Activated naive CD8-positive, alpha-beta T cell treated with anti-CD3 and anti-CD28 coated beads, Interleukin-2, amount 50 U/mL, for 24 hours (primary cell): ENCODE results near the gene TRAPPC4.
"Not testable (repeated sequence)": the region's sequence is repeated elsewhere in the genome, so short reads cannot be mapped to it uniquely, and the experiment has no call there.

Experiments used
- ATAC-seq: fragments of 150-1000 bp; cut with Tn5 transposase; one replicate; pipeline ENCODE4 v1.10.0; 2021
- DNase-seq: peaks from one replicate; pipeline ENCODE4 v3.0.0; 2021
- H3K27ac Mint-ChIP-seq: one replicate; pipeline ENCODE4 v1.8.0; 2021; ENCODE audit warnings: mild to moderate bottlenecking, mixed read lengths
- H3K27me3 Mint-ChIP-seq: one replicate; pipeline ENCODE4 v1.8.0; 2021; ENCODE audit warnings: mixed read lengths
- H3K36me3 Mint-ChIP-seq: one replicate; pipeline ENCODE4 v1.8.0; 2021; ENCODE audit warnings: low read depth, mixed read lengths
- H3K4me1 Mint-ChIP-seq: one replicate; pipeline ENCODE4 v1.8.0; 2021; ENCODE audit warnings: mixed read lengths
- H3K4me3 Mint-ChIP-seq: one replicate; pipeline ENCODE4 v1.8.0; 2021; ENCODE audit warnings: mild to moderate bottlenecking, moderate library complexity, mixed read lengths
- H3K9me3 Mint-ChIP-seq: one replicate; pipeline ENCODE4 v1.8.0; 2021; ENCODE audit warnings: mixed read lengths

Gene TRAPPC4, protein sequence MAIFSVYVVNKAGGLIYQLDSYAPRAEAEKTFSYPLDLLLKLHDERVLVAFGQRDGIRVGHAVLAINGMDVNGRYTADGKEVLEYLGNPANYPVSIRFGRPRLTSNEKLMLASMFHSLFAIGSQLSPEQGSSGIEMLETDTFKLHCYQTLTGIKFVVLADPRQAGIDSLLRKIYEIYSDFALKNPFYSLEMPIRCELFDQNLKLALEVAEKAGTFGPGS

GRCh38 chr11:119018074-119018938 is at the start of gene TRAPPC4, which contains the start of gene RPS25:
TSS of gene TRAPPC4 (plus strand) at chr11:119018766. CDS start at chr11:119018796, 30 bp downstream.
TSS of gene RPS25 (minus strand) at chr11:119018343. CDS start at chr11:119018284, 59 bp downstream.
- Mint-ChIP-seq H3K36me3 (peaks cover 75% of the 10 kb centered on the region), H3K4me1 (peaks cover 70% of the 10 kb centered on the region), H3K27me3 (no peaks in the 10 kb centered on the region), H3K27ac (peak within 1 kb of the TSS; percentile 99), H3K4me3 (peak within 1 kb of the TSS; percentile 99), H3K9me3 (no peaks in the 10 kb centered on the region)
- DNase-seq: peak; percentile 94
- peak; percentile 91 for ATAC-seq

DNA sequence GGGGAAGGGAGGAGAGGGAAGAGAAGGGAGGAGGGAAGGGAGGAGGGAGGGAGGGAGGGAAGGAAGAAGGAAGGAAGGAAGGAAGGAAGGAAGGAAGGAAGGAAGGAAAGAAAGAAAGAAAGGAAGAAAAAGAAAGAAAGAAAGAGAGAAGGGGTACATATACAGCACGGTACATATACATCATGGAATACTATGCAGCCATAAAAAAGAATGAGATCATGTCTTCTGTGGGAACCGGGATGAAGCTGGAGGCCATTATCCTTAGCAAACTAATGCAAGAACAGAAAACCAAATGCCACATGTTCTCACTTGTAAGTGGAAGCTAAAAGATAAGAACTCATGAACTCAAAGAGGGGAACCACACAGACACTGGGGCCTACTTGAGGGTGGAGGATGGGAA is 49.1 kb upstream of the TRAPPC4 start:
- not testable (repeated sequence) for ATAC-seq, H3K4me1 Mint-ChIP-seq, H3K36me3 Mint-ChIP-seq, H3K9me3 Mint-ChIP-seq, H3K4me3 Mint-ChIP-seq, DNase-seq, H3K27ac Mint-ChIP-seq
- H3K27me3 Mint-ChIP-seq: peaks cover 19% of the 10 kb centered on the region

DNA sequence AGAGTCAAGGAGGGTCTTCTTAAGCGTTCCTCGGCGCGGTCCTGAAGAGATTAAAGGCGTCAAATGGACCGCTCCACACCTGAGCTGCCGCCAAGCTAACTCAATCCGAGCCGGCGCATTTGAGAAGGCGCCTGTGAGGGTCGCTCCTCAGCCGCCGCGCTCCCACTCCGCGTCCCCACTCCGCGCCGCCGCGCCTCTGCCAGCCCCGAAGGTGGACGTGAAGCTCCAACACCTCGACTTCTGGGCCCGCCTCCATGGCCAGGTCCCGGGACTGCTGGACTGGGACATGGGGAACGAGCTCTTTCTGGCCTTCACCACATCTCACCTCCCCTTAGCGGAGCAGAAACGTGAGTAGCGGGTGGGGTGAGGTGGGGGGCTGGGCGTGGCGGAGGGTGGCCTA is 46.9 kb upstream of the TRAPPC4 start, which contains the start of gene FOXR1:
Gene FOXR1 (plus strand): TSS at position 116 of the 400 bp plus-strand sequence. CDS start 171 bp downstream, at position 287.
- H3K9me3 Mint-ChIP-seq: no peaks in the 10 kb centered on the region
- peak; percentile 20 for ATAC-seq
- H3K27me3 Mint-ChIP-seq: peaks cover 19% of the 10 kb centered on the region
- H3K36me3 Mint-ChIP-seq: no peaks in the 10 kb centered on the region
- no peaks in the 10 kb centered on the region for H3K4me1 Mint-ChIP-seq
- H3K4me3 Mint-ChIP-seq: no peak within 1 kb of the TSS
- no peak within 1 kb of the TSS for H3K27ac Mint-ChIP-seq
- DNase-seq: no peak

GRCh38 chr11:118973985-118974384 is 44.6 kb upstream of the TRAPPC4 start:
- H3K27ac Mint-ChIP-seq: peak overlapping the region; percentile 7
- no peak for DNase-seq
- H3K27me3 Mint-ChIP-seq: peaks cover 15% of the 10 kb centered on the region
- no peaks in the 10 kb centered on the region for H3K4me1 Mint-ChIP-seq
- H3K4me3 Mint-ChIP-seq: no peak overlapping the region
- no peaks in the 10 kb centered on the region for H3K9me3 Mint-ChIP-seq
- H3K36me3 Mint-ChIP-seq: no peaks in the 10 kb centered on the region
- no peak for ATAC-seq

GRCh38 chr11:118975771-118976709 is 42.5 kb upstream of the TRAPPC4 start:
- no peak for ATAC-seq
- H3K4me3 Mint-ChIP-seq: no peak overlapping the region
- no peak overlapping the region for H3K27ac Mint-ChIP-seq
- peaks cover 7% of the 10 kb centered on the region for H3K27me3 Mint-ChIP-seq
- H3K4me1 Mint-ChIP-seq: no peaks in the 10 kb centered on the region
- H3K9me3 Mint-ChIP-seq: no peaks in the 10 kb centered on the region
- no peak for DNase-seq
- H3K36me3 Mint-ChIP-seq: no peaks in the 10 kb centered on the region

- no peak for DNase-seq
- no peak for ATAC-seq
- H3K36me3 Mint-ChIP-seq: no peaks in the 10 kb centered on the region
- no peaks in the 10 kb centered on the region for H3K9me3 Mint-ChIP-seq
- H3K4me1 Mint-ChIP-seq: no peaks in the 10 kb centered on the region
- H3K4me3 Mint-ChIP-seq: no peak overlapping the region
- H3K27me3 Mint-ChIP-seq: no peaks in the 10 kb centered on the region
- H3K27ac Mint-ChIP-seq: no peak overlapping the region
These were observed 39.1 kb upstream of the TRAPPC4 start for GRCh38 chr11:118979434-118979833.

DNA sequence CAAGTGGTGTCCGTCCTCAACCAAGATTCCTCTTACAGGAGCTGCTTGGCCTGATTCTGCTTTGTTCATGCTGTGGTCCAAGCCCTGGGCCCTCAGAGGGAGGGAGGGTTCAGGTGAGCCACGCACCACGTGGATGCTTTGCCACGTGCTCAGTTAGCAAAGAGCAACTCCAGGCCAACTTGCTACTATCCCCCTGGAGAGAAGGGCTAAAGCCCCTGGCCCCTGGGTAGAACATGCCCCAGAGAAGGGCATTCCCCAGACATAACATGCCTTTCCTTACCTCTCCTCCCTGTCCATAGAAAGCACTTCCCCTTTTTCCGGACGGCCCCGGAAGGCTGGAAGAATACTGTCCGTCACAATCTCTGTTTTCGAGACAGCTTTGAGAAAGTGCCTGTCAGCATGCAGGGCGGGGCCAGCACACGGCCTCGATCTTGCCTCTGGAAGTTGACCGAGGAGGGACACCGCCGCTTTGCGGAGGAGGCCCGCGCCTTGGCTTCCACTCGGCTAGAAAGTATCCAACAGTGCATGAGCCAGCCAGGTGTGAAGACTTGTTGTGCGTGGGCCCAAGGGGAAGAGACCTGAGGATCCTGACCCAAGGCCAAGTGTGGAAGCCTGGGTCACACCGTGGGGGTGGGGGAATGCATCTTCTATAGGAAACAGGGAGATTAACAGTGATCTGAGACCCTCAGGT is 38.2 kb upstream of the TRAPPC4 start:
- no peaks in the 10 kb centered on the region for H3K27me3 Mint-ChIP-seq
- no peak for ATAC-seq
- no peak for DNase-seq
- H3K4me3 Mint-ChIP-seq: no peak overlapping the region
- no peaks in the 10 kb centered on the region for H3K9me3 Mint-ChIP-seq
- no peaks in the 10 kb centered on the region for H3K4me1 Mint-ChIP-seq
- H3K27ac Mint-ChIP-seq: no peak overlapping the region
- no peaks in the 10 kb centered on the region for H3K36me3 Mint-ChIP-seq

- H3K36me3 Mint-ChIP-seq, H3K9me3 Mint-ChIP-seq, H3K27ac Mint-ChIP-seq, H3K4me1 Mint-ChIP-seq, DNase-seq, H3K27me3 Mint-ChIP-seq, ATAC-seq, H3K4me3 Mint-ChIP-seq: not testable (repeated sequence)
These were observed 34.2 kb upstream of the TRAPPC4 start for GRCh38 chr11:118984337-118984736.

DNA sequence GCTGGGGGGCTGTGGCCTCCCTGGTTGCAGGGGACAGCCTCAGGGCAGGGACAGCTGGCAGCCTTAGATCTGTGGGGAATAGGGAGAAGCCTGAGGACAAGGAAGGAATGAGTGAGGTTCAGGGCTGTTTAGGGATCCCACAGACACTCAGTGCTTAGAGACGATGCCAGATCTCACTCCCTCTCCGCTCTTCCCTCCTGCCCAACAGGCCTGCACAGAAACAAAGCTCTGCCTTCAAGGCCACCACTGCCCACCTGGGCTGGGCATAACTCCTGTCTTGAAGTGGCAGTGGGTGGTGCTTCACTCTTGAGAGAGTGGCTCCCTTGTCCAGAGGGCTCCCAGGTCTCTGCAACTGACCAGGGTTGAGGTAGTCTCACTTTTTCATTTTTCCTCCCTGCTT is 33.7 kb upstream of the TRAPPC4 start:
- no peak for ATAC-seq
- H3K27ac Mint-ChIP-seq: no peak overlapping the region
- H3K27me3 Mint-ChIP-seq: no peaks in the 10 kb centered on the region
- no peaks in the 10 kb centered on the region for H3K4me1 Mint-ChIP-seq
- H3K4me3 Mint-ChIP-seq: no peak overlapping the region
- H3K36me3 Mint-ChIP-seq: no peaks in the 10 kb centered on the region
- no peaks in the 10 kb centered on the region for H3K9me3 Mint-ChIP-seq
- DNase-seq: no peak

GRCh38 chr11:118988280-118988679 is 30.3 kb upstream of the TRAPPC4 start:
- Mint-ChIP-seq H3K36me3 (peaks cover 6% of the 10 kb centered on the region), H3K9me3 (no peaks in the 10 kb centered on the region), H3K4me3 (no peak overlapping the region), H3K27me3 (no peaks in the 10 kb centered on the region), H3K27ac (no peak overlapping the region), H3K4me1 (no peaks in the 10 kb centered on the region)
- ATAC-seq (no peak), DNase-seq (no peak)

GRCh38 chr11:118991486-118992038 is 27.0 kb upstream of the TRAPPC4 start:
- H3K27me3 Mint-ChIP-seq, H3K9me3 Mint-ChIP-seq, ATAC-seq, DNase-seq, H3K4me3 Mint-ChIP-seq, H3K27ac Mint-ChIP-seq, H3K4me1 Mint-ChIP-seq: not testable (repeated sequence)
- H3K36me3 Mint-ChIP-seq: peaks cover 15% of the 10 kb centered on the region

DNA sequence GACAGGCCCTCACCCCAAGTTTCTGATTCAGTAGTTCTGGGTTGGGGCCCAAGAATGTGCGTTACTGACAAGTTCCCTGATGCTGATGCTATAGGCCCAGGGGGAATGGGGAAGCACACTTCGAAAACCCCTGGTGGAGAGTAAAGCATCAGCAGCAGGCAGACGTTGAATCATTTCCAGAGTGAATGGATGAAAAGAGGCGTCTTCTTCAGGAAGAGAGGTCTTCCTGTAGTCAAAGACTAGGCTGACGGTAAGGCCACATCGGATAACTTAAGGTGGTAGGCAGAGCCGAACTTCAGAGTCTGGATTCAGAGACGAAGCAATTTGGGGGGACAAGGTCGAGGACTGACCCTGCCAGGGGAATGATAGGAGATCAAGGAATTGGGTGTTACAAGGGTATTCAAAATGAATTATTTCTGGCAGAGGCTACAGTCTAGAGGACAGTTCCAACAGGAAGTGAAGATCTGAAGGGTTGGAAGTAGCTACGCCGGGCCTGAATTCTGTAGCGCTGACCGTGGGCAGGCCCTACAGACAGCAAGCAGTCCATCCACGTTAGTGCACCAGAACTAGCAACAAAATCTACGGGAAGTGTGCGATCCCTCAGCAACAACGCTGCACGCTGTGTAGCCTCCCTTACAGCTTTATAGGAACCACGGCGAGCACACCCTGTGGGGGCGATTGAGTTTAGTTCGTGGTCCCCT is 21.5 kb upstream of the TRAPPC4 start:
- H3K36me3 Mint-ChIP-seq: peaks cover 43% of the 10 kb centered on the region
- H3K27ac Mint-ChIP-seq: peak overlapping the region; percentile 99
- ATAC-seq (peak; percentile 33), DNase-seq (peak; percentile 37)
- H3K4me1 Mint-ChIP-seq: peaks cover 36% of the 10 kb centered on the region
- H3K9me3 Mint-ChIP-seq: no peaks in the 10 kb centered on the region
- H3K27me3 Mint-ChIP-seq: no peaks in the 10 kb centered on the region
- H3K4me3 Mint-ChIP-seq: peak overlapping the region; percentile 100
